MM.1S (cell line): ENCODE results near the gene DAPP1.

Experiments used
- DNase-seq: peaks from one replicate; pipeline ENCODE4 v3.0.0-alpha.2; 2015
- H2AFZ ChIP-seq: fragments of 300-600 bp; sonication (generic); 2 replicates; pipeline ENCODE4 v1.6.0; 2016; ENCODE audit warnings: antibody characterized with exemption, low read length
- H3F3A ChIP-seq: fragments of 300-600 bp; sonication (generic); 2 replicates; pipeline ENCODE4 v1.6.1; 2016; ENCODE audit warnings: mild to moderate bottlenecking, antibody characterized with exemption, low read length, moderate library complexity, mixed read lengths; ENCODE audit not compliant: insufficient read depth
- H3K27ac ChIP-seq: fragments of 300-600 bp; sonication (generic); 2 replicates; pipeline ENCODE4 v1.5.1; 2016; ENCODE audit warnings: mild to moderate bottlenecking, low read length
- H3K27me3 ChIP-seq: fragments of 300-600 bp; sonication (generic); replicated peaks from 2 replicates; pipeline ENCODE4 v1.6.0; 2016; ENCODE audit warnings: low read length; ENCODE audit not compliant: insufficient read depth
- H3K36me3 ChIP-seq: fragments of 300-600 bp; sonication (generic); replicated peaks from 2 replicates; pipeline ENCODE4 v1.6.1; 2016; ENCODE audit warnings: mild to moderate bottlenecking, low read length, mixed read lengths; ENCODE audit not compliant: insufficient read depth
- H3K4me1 ChIP-seq: fragments of 300-600 bp; sonication (generic); 2 replicates; pipeline ENCODE4 v1.6.1; 2016; ENCODE audit warnings: low read length, mixed read lengths
- H3K4me2 ChIP-seq: fragments of 300-600 bp; sonication (generic); 2 replicates; pipeline ENCODE4 v1.6.0; 2016; ENCODE audit warnings: low read depth, low read length
- H3K4me3 ChIP-seq: fragments of 300-600 bp; sonication (generic); 2 replicates; pipeline ENCODE4 v1.5.1; 2016; ENCODE audit warnings: low read length, mixed read lengths
- H3K79me2 ChIP-seq: fragments of 300-600 bp; sonication (generic); 2 replicates; pipeline ENCODE4 v1.6.1; 2016; ENCODE audit warnings: mixed run types, low read length, mixed read lengths
- H3K9ac ChIP-seq: fragments of 300-600 bp; sonication (generic); 2 replicates; pipeline ENCODE4 v1.6.1; 2016; ENCODE audit warnings: low read length, mixed read lengths
- H3K9me2 ChIP-seq: fragments of 300-600 bp; sonication (generic); replicated peaks from 2 replicates; pipeline ENCODE4 v1.6.1; 2016; ENCODE audit warnings: mild to moderate bottlenecking, low read length, mixed read lengths; ENCODE audit not compliant: insufficient read depth
- H3K9me3 ChIP-seq: fragments of 300-600 bp; sonication (generic); replicated peaks from 2 replicates; pipeline ENCODE4 v1.6.1; 2016; ENCODE audit warnings: mild to moderate bottlenecking, low read length, mixed read lengths; ENCODE audit not compliant: insufficient read depth
- H4K20me1 ChIP-seq: fragments of 300-600 bp; sonication (generic); 2 replicates; pipeline ENCODE4 v1.6.1; 2016; ENCODE audit warnings: mild to moderate bottlenecking, low read length, moderate library complexity, mixed read lengths; ENCODE audit not compliant: insufficient read depth
- CTCF ChIP-seq: fragments of 300-600 bp; sonication (generic); IDR thresholded peaks from 2 replicates; pipeline ENCODE4 v1.5.1; 2016; ENCODE audit warnings: antibody characterized with exemption, low read length, mixed read lengths
- EZH2 ChIP-seq: fragments of 300-600 bp; sonication (generic); optimal IDR thresholded peaks from 2 replicates; pipeline ENCODE3; 2017; ENCODE audit warnings: low read depth, mild to moderate bottlenecking, antibody characterized with exemption, low read length, mixed read lengths
- EZH2phosphoT487 ChIP-seq: fragments of 300-600 bp; sonication (generic); IDR thresholded peaks from 2 replicates; pipeline ENCODE4 v1.6.1; 2018; ENCODE audit warnings: antibody characterized with exemption, low read length

DAPP1 gene

GRCh38 chr4:99824070-99824599, 7.5 kb downstream of the DAPP1 start:
- peaks cover 97% of the 10 kb centered on the region for H3K79me2 ChIP-seq
- no peaks in the 10 kb centered on the region for H3K9me2 ChIP-seq
- no peaks in the 10 kb centered on the region for H3K27me3 ChIP-seq
- no peak overlapping the region for H2AFZ ChIP-seq
- H3K9ac ChIP-seq: no peak overlapping the region
- H4K20me1 ChIP-seq: no peaks in the 10 kb centered on the region; the same call in 1 of the 2 replicates
- H3K27ac ChIP-seq: no peak overlapping the region
- TF ChIP-seq EZH2 (no peak), CTCF (no peak), EZH2phosphoT487 (no peak)
- H3F3A ChIP-seq: peaks cover 15% of the 10 kb centered on the region
- no peaks in the 10 kb centered on the region for H3K9me3 ChIP-seq
- no peak overlapping the region for H3K4me3 ChIP-seq
- peaks cover 65% of the 10 kb centered on the region for H3K4me1 ChIP-seq
- no peak overlapping the region for H3K4me2 ChIP-seq
- H3K36me3 ChIP-seq: no peaks in the 10 kb centered on the region; the same call in 1 of the 2 replicates
- DNase-seq: no peak

DNA sequence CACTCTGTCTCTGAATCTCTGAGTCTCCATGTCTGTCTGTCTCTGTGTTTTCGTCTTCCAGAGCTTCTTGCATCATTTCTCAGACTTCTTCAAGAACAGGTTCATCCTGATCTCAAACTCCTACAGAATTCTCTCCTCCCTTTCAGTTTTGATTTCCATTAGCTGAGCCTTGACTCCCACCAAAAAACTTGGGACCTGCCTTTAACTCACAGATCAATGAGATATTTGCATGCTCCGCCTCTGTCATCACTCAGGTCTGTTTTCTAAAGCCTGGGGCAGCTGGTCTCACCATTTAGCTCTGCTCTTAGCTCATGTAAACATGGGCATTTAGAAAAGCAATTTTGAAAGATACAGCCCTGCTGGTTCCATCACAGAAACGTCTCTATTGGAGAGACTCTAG, 8.6 kb downstream of the DAPP1 start:
- TF ChIP-seq CTCF (no peak), EZH2phosphoT487 (no peak), EZH2 (no peak)
- no peak overlapping the region for H3K27ac ChIP-seq
- no peak overlapping the region for H3K9ac ChIP-seq
- no peak overlapping the region for H2AFZ ChIP-seq
- H3K79me2 ChIP-seq: peaks cover 97% of the 10 kb centered on the region
- no peaks in the 10 kb centered on the region for H3K9me2 ChIP-seq
- H3K27me3 ChIP-seq: no peaks in the 10 kb centered on the region
- H4K20me1 ChIP-seq: no peaks in the 10 kb centered on the region; the same call in 1 of the 2 replicates
- H3K4me1 ChIP-seq: peaks cover 55% of the 10 kb centered on the region
- no peaks in the 10 kb centered on the region for H3K9me3 ChIP-seq
- H3F3A ChIP-seq: peaks cover 15% of the 10 kb centered on the region
- H3K4me2 ChIP-seq: no peak overlapping the region
- no peak overlapping the region for H3K4me3 ChIP-seq
- DNase-seq: no peak
- H3K36me3 ChIP-seq: no peaks in the 10 kb centered on the region; the same call in 1 of the 2 replicates

GRCh38 chr4:99826016-99826415, 9.4 kb downstream of the DAPP1 start:
- Histone ChIP-seq H3F3A (peaks cover 15% of the 10 kb centered on the region), H3K9me3 (no peaks in the 10 kb centered on the region), H3K9me2 (no peaks in the 10 kb centered on the region), H3K4me2 (no peak overlapping the region), H3K4me3 (no peak overlapping the region), H3K9ac (no peak overlapping the region), H3K79me2 (peaks cover 97% of the 10 kb centered on the region), H3K27ac (no peak overlapping the region), H3K27me3 (no peaks in the 10 kb centered on the region), H2AFZ (no peak overlapping the region), H3K4me1 (peaks cover 48% of the 10 kb centered on the region), H4K20me1 (peaks cover 3% of the 10 kb centered on the region; the same call in 1 of the 2 replicates), H3K36me3 (no peaks in the 10 kb centered on the region; the same call in 1 of the 2 replicates)
- no peak for DNase-seq
- TF ChIP-seq CTCF (no peak), EZH2 (no peak), EZH2phosphoT487 (no peak)
